DMS53 treated with DMSO at 0.1 percent for 48 hours (cell line): Measurements from ENCODE around the gene EPHB1.

Experiments used
- DNase-seq: peaks from one replicate; lab custom pipeline; 2025; ENCODE audit not compliant: unreplicated experiment; lab: John Stamatoyannopoulos, UW

Gene EPHB1

GRCh38 chr3:134904776-134905646 lies 110.0 kb downstream of the EPHB1 start:
- no peak for DNase-seq

DNA sequence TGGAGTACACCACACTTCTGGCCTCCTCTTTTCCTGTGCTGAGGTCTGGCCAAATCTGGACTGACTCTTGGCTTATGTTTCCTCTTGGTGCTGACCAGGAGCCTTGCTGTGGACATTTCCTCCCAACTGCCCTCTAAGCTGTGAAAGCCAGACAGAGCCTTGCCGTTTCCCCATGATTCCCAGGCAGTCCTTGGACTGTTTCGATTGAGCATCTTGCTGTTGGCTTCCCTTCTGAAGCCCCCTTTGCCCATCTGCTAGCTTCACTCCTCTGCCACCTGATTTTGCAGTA lies 110.5 kb downstream of the EPHB1 start:
- no peak for DNase-seq

GRCh38 chr3:134908271-134908670 lies 113.2 kb downstream of the EPHB1 start:
- no peak for DNase-seq

DNA sequence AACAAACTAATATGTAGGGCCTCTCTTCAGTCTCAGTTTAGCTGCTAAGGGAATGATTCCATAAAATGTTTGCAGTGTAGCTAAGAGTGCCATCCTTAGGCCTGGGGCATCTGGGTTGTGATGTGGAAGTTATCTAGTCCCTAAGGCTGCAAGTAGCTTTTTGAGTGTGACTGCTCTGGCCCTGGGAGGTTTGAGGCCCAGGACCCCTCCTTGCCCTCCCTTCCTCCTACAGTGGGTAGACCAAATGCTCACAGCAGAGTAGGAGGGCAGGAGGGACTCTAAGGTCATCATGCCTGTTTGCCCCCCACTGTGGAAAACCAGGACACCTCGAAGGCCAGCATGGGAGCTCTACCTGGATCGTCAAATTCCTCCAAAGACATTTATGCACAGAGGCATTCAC lies 115.0 kb downstream of the EPHB1 start:
- no peak for DNase-seq

DNA sequence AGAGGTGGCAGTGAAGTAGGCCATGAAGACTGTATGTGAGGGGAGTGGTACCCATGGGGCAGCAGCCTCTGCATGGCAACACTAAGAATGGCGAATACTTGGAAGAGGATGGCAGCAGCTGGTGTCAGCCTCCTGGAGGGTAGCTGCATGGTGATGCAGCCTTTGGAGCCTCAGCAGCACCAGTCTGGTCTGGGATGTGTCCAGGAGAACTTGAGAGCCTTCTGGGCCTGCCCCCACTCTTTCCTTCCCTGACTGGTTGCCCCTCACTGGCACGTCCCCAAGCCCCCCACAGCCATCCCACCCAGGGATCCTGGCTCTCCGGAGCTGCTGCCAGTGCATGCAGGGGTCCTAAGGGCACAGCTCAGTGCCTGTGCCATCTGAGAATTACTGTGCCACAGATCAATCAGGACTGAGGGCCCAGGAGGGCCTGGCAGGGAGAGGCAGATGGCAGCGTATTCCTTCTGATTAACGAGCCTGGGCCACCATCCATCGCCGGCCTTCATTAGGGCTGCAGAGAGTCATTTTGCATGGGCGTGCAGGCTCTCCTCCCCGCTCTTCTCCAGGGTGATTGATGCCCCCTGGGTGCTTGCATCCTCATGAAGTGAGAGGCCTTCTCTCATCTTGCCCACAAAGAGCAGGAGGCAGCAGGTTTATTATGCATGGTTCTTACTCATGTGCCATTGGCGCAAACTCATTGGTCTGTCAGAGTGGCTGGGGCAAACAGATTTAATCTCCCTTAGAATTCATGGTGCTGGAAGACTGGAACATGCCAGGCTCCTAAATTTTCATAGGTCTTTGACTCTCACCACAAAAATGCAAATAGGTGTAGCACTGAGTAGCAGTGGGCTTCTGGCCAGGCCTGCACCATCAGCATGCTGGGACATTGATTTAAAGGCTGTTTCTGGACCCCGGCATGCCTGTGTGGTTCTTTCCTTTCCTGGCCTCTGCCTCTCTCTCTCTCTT lies 116.8 kb downstream of the EPHB1 start:
- no peak for DNase-seq

DNA sequence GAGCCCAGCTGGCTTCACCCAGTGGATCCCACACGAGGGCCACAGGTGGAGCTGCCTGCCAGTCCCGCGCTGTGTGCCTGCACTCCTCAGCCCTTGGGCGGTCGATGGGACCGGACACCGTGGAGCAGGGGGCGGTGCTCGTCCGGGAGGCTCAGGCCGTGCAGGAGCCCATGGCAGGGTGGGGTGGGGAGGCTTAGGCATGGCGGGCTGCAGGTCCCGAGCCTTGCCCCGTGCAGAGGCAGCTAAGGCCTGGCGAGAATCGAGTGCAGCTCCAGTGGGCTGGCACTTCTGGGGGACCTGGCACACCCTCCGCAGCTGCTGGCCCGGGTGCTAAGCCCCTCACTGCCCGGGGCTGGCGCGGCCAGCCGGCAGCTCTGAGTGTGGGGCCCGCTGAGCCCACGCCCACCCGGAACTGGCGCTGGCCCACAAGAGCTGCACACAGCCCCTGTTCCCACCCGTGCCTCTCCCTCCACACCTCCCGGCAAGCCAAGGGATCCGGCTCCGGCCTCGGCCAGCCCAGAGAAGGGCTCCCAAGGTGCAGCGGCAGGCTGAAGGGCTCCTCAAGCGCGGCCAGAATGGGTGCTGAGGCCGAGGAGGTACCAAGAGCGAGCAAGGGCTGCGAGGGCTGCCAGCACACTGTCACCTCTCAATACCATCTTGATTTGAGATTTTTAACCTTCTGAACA lies 121.4 kb downstream of the EPHB1 start:
- no peak for DNase-seq

DNA sequence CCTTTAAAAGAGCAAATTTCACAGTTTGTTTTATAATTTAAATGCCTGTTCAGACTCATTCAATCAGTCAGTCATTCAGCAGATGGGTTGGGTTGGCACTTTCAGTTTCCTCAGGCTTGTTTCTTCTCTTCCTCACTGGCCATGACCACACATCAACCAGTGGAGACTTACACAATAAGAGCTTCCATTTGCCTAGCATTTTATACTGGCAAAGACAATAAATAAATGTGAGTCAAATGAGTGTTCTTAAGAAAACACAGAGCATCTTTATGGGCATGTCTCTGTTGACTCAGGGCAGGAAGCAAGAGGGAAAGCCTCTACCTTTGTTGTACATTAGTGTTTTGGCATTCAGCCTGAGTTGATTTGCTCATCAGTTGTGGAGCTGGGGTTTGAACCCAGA lies 122.6 kb downstream of the EPHB1 start:
- no peak for DNase-seq

DNA sequence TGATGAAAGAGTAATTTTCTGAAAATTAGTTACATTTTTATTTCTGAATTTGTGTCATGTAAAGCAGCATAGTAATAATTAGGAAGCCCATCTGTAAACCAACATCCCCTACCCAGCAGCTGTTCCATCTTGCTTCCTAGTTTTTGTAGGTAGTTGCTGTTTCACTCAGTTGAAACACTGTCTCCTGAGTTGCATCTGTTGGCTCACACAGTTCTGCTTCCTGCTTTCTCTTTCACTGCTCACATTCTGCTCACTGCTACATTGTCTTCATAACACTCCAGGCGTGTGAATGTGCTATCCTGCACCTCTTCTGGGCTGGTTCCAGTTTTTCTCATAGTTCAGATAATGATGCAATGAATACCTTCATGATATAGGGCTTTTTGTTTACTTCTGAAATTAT lies 123.4 kb downstream of the EPHB1 start:
- no peak for DNase-seq

- DNase-seq = no peak
Measured at GRCh38 chr3:134922101-134922500, 127.0 kb downstream of the EPHB1 start.

DNA sequence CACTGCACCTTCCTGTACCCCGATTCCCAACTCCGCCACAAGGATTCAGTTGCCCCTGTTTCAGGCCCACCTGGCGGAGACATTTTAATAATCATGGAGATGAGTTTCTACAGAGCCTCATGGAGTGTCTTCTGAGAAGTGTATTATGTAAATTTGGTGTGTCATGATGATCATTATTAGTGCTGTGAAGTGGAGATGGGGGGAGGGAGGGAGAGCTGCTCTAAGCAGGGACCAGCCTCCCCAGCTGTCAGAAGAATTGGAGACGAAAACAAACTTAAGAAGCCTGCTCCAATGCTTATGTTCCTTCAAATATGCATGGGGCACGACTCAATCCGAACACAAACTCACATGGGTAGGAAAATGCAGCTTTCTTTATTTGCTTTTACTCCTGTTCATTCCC lies 127.8 kb downstream of the EPHB1 start:
- no peak for DNase-seq

GRCh38 chr3:134923286-134923685 lies 128.2 kb downstream of the EPHB1 start:
- DNase-seq = no peak

GRCh38 chr3:134927599-134927998 lies 132.5 kb downstream of the EPHB1 start:
- DNase-seq = no peak

GRCh38 chr3:134928392-134928791 lies 133.3 kb downstream of the EPHB1 start:
- no peak for DNase-seq

DNA sequence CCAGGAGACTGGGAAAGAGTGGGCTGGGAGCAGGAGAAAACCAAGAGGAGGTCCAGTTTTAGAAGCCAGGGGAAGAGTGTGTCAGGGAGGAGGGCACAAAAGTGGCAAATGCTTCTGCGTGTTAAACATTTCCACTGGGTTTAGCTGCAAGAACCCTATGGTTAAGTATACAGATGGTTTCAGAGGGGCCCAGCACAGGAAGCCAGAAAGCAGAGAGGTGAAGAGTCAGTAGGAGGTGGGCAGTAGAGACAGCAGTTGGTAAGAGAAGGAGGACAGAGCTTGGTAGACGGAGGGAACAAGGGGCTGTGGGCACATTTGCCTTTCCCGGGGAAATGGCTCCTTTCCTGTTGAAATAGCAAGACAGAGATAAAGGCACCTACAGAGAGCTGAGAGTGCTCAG lies 133.8 kb downstream of the EPHB1 start:
- DNase-seq = no peak

GRCh38 chr3:134929976-134930375 lies 134.9 kb downstream of the EPHB1 start:
- DNase-seq = no peak

DNA sequence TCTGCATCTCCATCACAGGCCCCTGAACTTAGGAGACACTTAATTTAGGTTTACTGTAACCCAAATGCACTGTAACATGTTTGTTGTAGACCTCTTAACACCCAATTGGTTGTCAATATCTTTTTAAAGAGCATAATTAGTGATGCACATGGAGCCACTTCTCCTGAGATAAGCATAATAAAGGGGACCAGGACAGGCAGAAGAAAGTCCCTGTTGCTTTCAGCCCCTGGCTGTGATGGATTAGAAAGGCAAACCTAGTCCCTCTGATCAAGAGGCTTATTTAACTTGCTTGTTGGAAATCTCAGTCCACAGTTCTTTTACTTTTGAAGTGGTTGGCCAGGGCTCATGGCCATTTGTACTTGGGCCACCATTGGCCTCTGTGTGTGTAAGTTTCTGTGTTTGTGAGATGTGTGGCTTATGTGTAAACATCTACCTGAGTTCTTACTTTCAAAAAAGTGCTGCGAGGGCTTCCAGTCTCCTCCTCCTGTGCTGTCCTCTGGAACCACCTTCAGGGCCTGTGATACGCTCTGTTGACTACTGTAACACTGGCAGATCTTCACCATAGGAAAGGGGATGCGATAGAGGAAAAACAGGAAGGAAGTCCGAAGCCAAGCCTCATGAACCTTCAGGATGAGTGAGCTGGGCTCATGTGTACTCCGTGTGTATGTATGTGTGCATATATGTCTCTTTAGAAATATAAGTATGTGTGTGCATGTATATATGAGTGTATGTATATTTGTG lies 136.2 kb downstream of the EPHB1 start:
- no peak for DNase-seq

DNA sequence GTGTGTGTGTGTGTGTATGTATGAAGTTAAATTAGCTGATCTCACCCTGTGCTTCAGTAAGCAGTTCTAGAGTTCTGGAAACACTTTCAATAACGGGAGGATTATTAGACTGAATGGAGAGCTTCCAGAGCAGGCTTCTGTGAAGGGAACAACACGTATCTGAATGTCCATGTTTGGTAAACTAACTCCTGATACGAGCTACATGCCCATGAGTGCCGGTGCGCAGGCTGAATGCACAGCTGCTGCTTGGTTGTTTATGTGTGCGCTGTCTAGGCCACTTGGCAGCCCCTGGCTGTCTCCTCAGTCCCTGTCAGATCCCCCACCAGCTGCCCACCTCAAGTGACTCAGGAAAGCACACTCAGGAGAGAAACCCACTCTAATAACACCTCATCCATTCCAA lies 137.0 kb downstream of the EPHB1 start:
- DNase-seq = no peak

- DNase-seq = no peak
Measured at GRCh38 chr3:134933997-134934396, 138.9 kb downstream of the EPHB1 start.

GRCh38 chr3:134934933-134935332 lies 139.9 kb downstream of the EPHB1 start:
- no peak for DNase-seq

GRCh38 chr3:134937256-134938028 lies 142.4 kb downstream of the EPHB1 start:
- DNase-seq = no peak
